Measurements from ENCODE around the gene MAGI1.

Gene MAGI1

DNA sequence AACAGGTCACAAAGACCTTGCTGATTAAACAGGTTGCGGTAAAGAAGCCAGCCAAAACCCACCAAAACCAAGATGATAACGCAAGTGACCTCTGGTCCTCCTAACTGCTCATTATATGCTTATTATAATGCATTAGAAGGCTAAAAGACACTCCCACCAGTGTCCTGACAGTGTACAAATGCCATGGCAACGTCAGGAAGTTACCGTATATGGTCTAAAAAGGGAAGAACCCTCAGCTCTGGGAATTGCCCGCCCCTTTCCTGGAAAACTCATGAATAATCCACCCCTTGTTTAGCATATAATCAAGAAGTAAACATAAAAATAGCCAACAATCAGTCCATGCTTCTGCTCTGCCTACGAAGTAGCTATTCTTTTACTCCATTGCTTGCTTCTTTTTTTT, 108.1 kb downstream of the MAGI1 start:
- no peaks in the 10 kb centered on the region for H3K9me3 ChIP-seq (ENCODE audit: insufficient read depth, low read length)
- H3K4me3 ChIP-seq (ENCODE audit: insufficient read depth, low read length, poor library complexity, severe bottlenecking): no peak overlapping the region
- no peaks in the 10 kb centered on the region for H3K27me3 ChIP-seq (ENCODE audit: low read length)
- no peak overlapping the region for H3K9ac ChIP-seq (ENCODE audit: low read length)
- H3K4me2 ChIP-seq (ENCODE audit: low read depth, low read length, poor library complexity, severe bottlenecking): no peak overlapping the region
- TF ChIP-seq, protein P1, sequence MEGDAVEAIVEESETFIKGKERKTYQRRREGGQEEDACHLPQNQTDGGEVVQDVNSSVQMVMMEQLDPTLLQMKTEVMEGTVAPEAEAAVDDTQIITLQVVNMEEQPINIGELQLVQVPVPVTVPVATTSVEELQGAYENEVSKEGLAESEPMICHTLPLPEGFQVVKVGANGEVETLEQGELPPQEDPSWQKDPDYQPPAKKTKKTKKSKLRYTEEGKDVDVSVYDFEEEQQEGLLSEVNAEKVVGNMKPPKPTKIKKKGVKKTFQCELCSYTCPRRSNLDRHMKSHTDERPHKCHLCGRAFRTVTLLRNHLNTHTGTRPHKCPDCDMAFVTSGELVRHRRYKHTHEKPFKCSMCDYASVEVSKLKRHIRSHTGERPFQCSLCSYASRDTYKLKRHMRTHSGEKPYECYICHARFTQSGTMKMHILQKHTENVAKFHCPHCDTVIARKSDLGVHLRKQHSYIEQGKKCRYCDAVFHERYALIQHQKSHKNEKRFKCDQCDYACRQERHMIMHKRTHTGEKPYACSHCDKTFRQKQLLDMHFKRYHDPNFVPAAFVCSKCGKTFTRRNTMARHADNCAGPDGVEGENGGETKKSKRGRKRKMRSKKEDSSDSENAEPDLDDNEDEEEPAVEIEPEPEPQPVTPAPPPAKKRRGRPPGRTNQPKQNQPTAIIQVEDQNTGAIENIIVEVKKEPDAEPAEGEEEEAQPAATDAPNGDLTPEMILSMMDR (IDR thresholded peaks at IDR 0.05; ENCODE audit: insufficient read depth, low read length, poor library complexity, severe bottlenecking): no peak
- TF ChIP-seq EZH2phosphoT487 (conservative IDR thresholded peaks at IDR 0.05; ENCODE audit: low read length): no peak
- no peak overlapping the region for H3K27ac ChIP-seq (ENCODE audit: low read depth, low read length)
- H4K20me1 ChIP-seq (ENCODE audit: low read depth, low read length): no peaks in the 10 kb centered on the region
- H3K36me3 ChIP-seq (ENCODE audit: low read length): no peaks in the 10 kb centered on the region
- H3K79me2 ChIP-seq (ENCODE audit: insufficient read depth, low read length): no peaks in the 10 kb centered on the region
- no peaks in the 10 kb centered on the region for H3K9me2 ChIP-seq (replicated peaks; ENCODE audit: insufficient read depth, low read length)
- no peaks in the 10 kb centered on the region for H3F3A ChIP-seq (ENCODE audit: insufficient read depth)
- no peak overlapping the region for H2AFZ ChIP-seq (ENCODE audit: low read depth, low read length, severe bottlenecking)

DNA sequence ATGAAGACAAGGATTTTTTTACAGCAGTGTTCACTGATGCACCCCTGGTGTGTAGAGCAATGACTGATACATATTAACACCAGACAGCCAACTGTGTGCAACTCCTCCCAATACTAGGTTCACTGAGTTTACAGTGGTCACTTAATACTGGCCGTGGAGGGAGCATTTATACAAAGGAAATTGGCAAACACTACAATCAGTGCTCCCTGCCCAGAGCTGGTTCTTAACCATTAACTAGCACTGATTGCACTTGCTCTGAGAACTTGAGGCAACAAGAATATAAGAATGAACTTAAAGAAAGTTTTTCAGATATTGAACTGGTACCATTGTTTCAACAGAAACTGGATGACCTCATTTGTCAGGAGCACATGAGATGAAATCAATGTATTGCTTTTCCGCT, 110.6 kb downstream of the MAGI1 start:
- no peak overlapping the region for H3K27ac ChIP-seq (ENCODE audit: low read depth, low read length)
- no peak overlapping the region for H3K9ac ChIP-seq (ENCODE audit: low read length)
- no peak overlapping the region for H3K4me2 ChIP-seq (ENCODE audit: low read depth, low read length, poor library complexity, severe bottlenecking)
- no peaks in the 10 kb centered on the region for H3K36me3 ChIP-seq (ENCODE audit: low read length)
- TF ChIP-seq, protein P1 (IDR thresholded peaks at IDR 0.05; ENCODE audit: insufficient read depth, low read length, poor library complexity, severe bottlenecking): no peak
- no peak for TF ChIP-seq EZH2phosphoT487 (conservative IDR thresholded peaks at IDR 0.05; ENCODE audit: low read length)
- no peak overlapping the region for H3K4me3 ChIP-seq (ENCODE audit: insufficient read depth, low read length, poor library complexity, severe bottlenecking)
- H4K20me1 ChIP-seq (ENCODE audit: low read depth, low read length): no peaks in the 10 kb centered on the region
- H3K9me2 ChIP-seq (replicated peaks; ENCODE audit: insufficient read depth, low read length): no peaks in the 10 kb centered on the region
- H3K27me3 ChIP-seq (ENCODE audit: low read length): no peaks in the 10 kb centered on the region
- no peaks in the 10 kb centered on the region for H3K9me3 ChIP-seq (ENCODE audit: insufficient read depth, low read length)
- no peaks in the 10 kb centered on the region for H3F3A ChIP-seq (ENCODE audit: insufficient read depth)
- no peaks in the 10 kb centered on the region for H3K79me2 ChIP-seq (ENCODE audit: insufficient read depth, low read length)
- no peak overlapping the region for H2AFZ ChIP-seq (ENCODE audit: low read depth, low read length, severe bottlenecking)

DNA sequence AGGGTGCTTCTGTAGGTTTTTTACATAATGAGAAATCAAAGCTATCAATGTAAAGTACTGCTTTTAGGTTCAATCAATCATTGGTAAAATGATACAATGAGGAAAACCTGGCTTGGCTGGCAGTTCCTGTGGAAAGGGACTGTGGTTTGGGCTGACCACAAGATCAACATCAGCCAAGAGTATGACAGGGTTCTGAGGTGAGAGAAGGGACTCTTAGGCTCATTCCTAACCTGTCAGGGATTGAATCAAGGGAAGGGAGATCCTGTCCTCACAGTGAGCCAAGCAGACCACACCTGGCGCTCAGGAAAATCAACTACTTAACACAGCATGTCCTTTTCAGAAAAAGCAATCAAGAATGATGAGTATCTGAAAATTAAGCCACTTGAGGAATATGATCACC, 111.1 kb downstream of the MAGI1 start:
- Histone ChIP-seq H3K4me2 (ENCODE audit: low read depth, low read length, poor library complexity, severe bottlenecking) (no peak overlapping the region), H3F3A (ENCODE audit: insufficient read depth) (no peaks in the 10 kb centered on the region), H2AFZ (ENCODE audit: low read depth, low read length, severe bottlenecking) (no peak overlapping the region), H3K79me2 (ENCODE audit: insufficient read depth, low read length) (no peaks in the 10 kb centered on the region), H3K4me3 (ENCODE audit: insufficient read depth, low read length, poor library complexity, severe bottlenecking) (no peak overlapping the region), H3K9me3 (ENCODE audit: insufficient read depth, low read length) (no peaks in the 10 kb centered on the region), H3K27me3 (ENCODE audit: low read length) (no peaks in the 10 kb centered on the region), H3K36me3 (ENCODE audit: low read length) (no peaks in the 10 kb centered on the region), H3K27ac (ENCODE audit: low read depth, low read length) (no peak overlapping the region), H3K9me2 (replicated peaks; ENCODE audit: insufficient read depth, low read length) (no peaks in the 10 kb centered on the region), H3K9ac (ENCODE audit: low read length) (no peak overlapping the region), H4K20me1 (ENCODE audit: low read depth, low read length) (no peaks in the 10 kb centered on the region)
- no peak for TF ChIP-seq EZH2phosphoT487 (conservative IDR thresholded peaks at IDR 0.05; ENCODE audit: low read length)
- TF ChIP-seq, protein P1 (IDR thresholded peaks at IDR 0.05; ENCODE audit: insufficient read depth, low read length, poor library complexity, severe bottlenecking): no peak
